Muscle layer of duodenum (tissue), 2 donors: ENCODE results near the gene TMEM217.

ENCODE experiments used
- H3K27ac ChIP-seq: one replicate; pipeline ENCODE4 v1.7.0; 2013; ENCODE audit warnings: mild to moderate bottlenecking, low read length
- H3K27me3 ChIP-seq: one replicate; pipeline ENCODE4 v1.7.0; 2013; ENCODE audit warnings: low read depth, mild to moderate bottlenecking, control low read depth, low read length
- H3K36me3 ChIP-seq, 2 donors: one replicate each; pipeline ENCODE4 v1.7.0; 2013; ENCODE audit warnings: low read length in 2 of 2, control low read depth in 1 of 2, mild to moderate bottlenecking in 1 of 2; ENCODE audit not compliant: insufficient read depth in 2 of 2, control insufficient read depth in 1 of 2
- H3K4me1 ChIP-seq, 2 donors: one replicate each; pipeline ENCODE4 v1.7.0; 2013; ENCODE audit warnings: low read length in 2 of 2, mild to moderate bottlenecking in 2 of 2, control low read depth in 1 of 2, moderate library complexity in 1 of 2; ENCODE audit not compliant: insufficient read depth in 2 of 2, control insufficient read depth in 1 of 2
- H3K4me3 ChIP-seq, 2 donors: one replicate each; pipeline ENCODE4 v1.7.0; 2013; ENCODE audit warnings: low read length in 2 of 2, low read depth in 1 of 2, mild to moderate bottlenecking in 1 of 2
- H3K9me3 ChIP-seq, 2 donors: one replicate each; pipeline ENCODE4 v1.7.0; 2013; ENCODE audit warnings: low read length in 2 of 2, control low read depth in 1 of 2, mild to moderate bottlenecking in 1 of 2; ENCODE audit not compliant: control insufficient read depth in 1 of 2
- donor health status: healthy.

Gene TMEM217

GRCh38 chr6:37243131-37243815 is 14.7 kb downstream of the TMEM217 start:
- Histone ChIP-seq H3K4me3 (no peak overlapping the region), H3K27me3 (no peaks in the 10 kb centered on the region), H3K4me1 (peaks cover 11 to 20% of the 10 kb centered on the region in 2 donors), H3K27ac (peak overlapping the region; percentile 79), H3K9me3 (no peaks in the 10 kb centered on the region), H3K36me3 (peaks cover 0 to 10% of the 10 kb centered on the region in 2 donors)

GRCh38 chr6:37242429-37243052 is 15.4 kb downstream of the TMEM217 start:
- Histone ChIP-seq H3K4me3 (no peak overlapping the region), H3K9me3 (no peaks in the 10 kb centered on the region), H3K27ac (peak overlapping the region; percentile 79), H3K4me1 (peaks cover 11 to 21% of the 10 kb centered on the region in 2 donors), H3K36me3 (peaks cover 0 to 10% of the 10 kb centered on the region in 2 donors), H3K27me3 (no peaks in the 10 kb centered on the region)

- peak overlapping the region; percentile 79 for H3K27ac ChIP-seq
- no peak overlapping the region for H3K4me3 ChIP-seq
- H3K4me1 ChIP-seq: peaks cover 11 to 21% of the 10 kb centered on the region in 2 donors
- H3K9me3 ChIP-seq: no peaks in the 10 kb centered on the region
- no peaks in the 10 kb centered on the region for H3K27me3 ChIP-seq
- H3K36me3 ChIP-seq: peaks cover 0 to 10% of the 10 kb centered on the region in 2 donors
Measured at GRCh38 chr6:37241775-37242428, 16.0 kb downstream of the TMEM217 start.

GRCh38 chr6:37241131-37241530 is 16.8 kb downstream of the TMEM217 start:
- H3K27me3 ChIP-seq: no peaks in the 10 kb centered on the region
- H3K9me3 ChIP-seq: no peaks in the 10 kb centered on the region
- H3K4me3 ChIP-seq: no peak overlapping the region
- H3K27ac ChIP-seq: no peak overlapping the region
- peaks cover 11 to 21% of the 10 kb centered on the region in 2 donors for H3K4me1 ChIP-seq
- H3K36me3 ChIP-seq: peaks cover 0 to 10% of the 10 kb centered on the region in 2 donors

- no peaks in the 10 kb centered on the region for H3K27me3 ChIP-seq
- H3K9me3 ChIP-seq: no peaks in the 10 kb centered on the region
- H3K4me1 ChIP-seq: peaks cover 11 to 17% of the 10 kb centered on the region in 2 donors
- H3K4me3 ChIP-seq: no peak overlapping the region
- peaks cover 0 to 10% of the 10 kb centered on the region in 2 donors for H3K36me3 ChIP-seq
- peak overlapping the region; percentile 82 for H3K27ac ChIP-seq
Measured at GRCh38 chr6:37239950-37240713, 17.8 kb downstream of the TMEM217 start.

GRCh38 chr6:37239526-37239925 is 18.4 kb downstream of the TMEM217 start:
- Histone ChIP-seq H3K36me3 (peaks cover 0 to 10% of the 10 kb centered on the region in 2 donors), H3K27ac (peak overlapping the region; percentile 82), H3K27me3 (no peaks in the 10 kb centered on the region), H3K9me3 (no peaks in the 10 kb centered on the region), H3K4me1 (peaks cover 11 to 14% of the 10 kb centered on the region in 2 donors), H3K4me3 (no peak overlapping the region)

GRCh38 chr6:37238381-37238780 is 19.6 kb downstream of the TMEM217 start:
- Histone ChIP-seq H3K4me3 (no peak overlapping the region), H3K27me3 (no peaks in the 10 kb centered on the region), H3K27ac (no peak overlapping the region), H3K36me3 (peaks cover 0 to 10% of the 10 kb centered on the region in 2 donors), H3K9me3 (no peaks in the 10 kb centered on the region), H3K4me1 (peaks cover 9 to 11% of the 10 kb centered on the region in 2 donors)

GRCh38 chr6:37237789-37238188 is 20.2 kb downstream of the TMEM217 start:
- Histone ChIP-seq H3K27ac (no peak overlapping the region), H3K4me1 (peaks cover 9 to 11% of the 10 kb centered on the region in 2 donors), H3K36me3 (peaks cover 0 to 10% of the 10 kb centered on the region in 2 donors), H3K27me3 (no peaks in the 10 kb centered on the region), H3K4me3 (no peak overlapping the region), H3K9me3 (no peaks in the 10 kb centered on the region)

GRCh38 chr6:37236921-37237320 is 21.0 kb downstream of the TMEM217 start:
- Histone ChIP-seq H3K4me1 (peaks cover 9 to 11% of the 10 kb centered on the region in 2 donors), H3K36me3 (peaks cover 0 to 7% of the 10 kb centered on the region in 2 donors), H3K27me3 (no peaks in the 10 kb centered on the region), H3K4me3 (no peak overlapping the region), H3K27ac (no peak overlapping the region), H3K9me3 (no peaks in the 10 kb centered on the region)

- Histone ChIP-seq H3K27me3 (no peaks in the 10 kb centered on the region), H3K27ac (no peak overlapping the region), H3K4me1 (peaks cover 0 to 3% of the 10 kb centered on the region in 2 donors), H3K9me3 (no peaks in the 10 kb centered on the region), H3K4me3 (no peak overlapping the region), H3K36me3 (no peaks in the 10 kb centered on the region)
Measured at GRCh38 chr6:37233541-37233940, 24.4 kb downstream of the TMEM217 start.
